ENCODE data around the gene GRIK5.
A peak's percentile ranks its signal among the peaks of the same experiment; 100 is the strongest.

GRIK5 gene

GRCh38 chr19:42083537-42083936 is 13.5 kb upstream of the GRIK5 start:
- Histone ChIP-seq H3K4me3 (ENCODE audit: low read depth in 1 of 2, low read length in 2 of 2) (no peak overlapping the region), H3K36me3 (ENCODE audit: insufficient read depth, low read length) (peaks cover 24% of the 10 kb centered on the region), H3K9me3 (ENCODE audit: low read length) (no peaks in the 10 kb centered on the region), H3K9ac (ENCODE audit: low read length) (no peak overlapping the region), H3K27me3 (ENCODE audit: control insufficient read depth in 1 of 2, insufficient read depth in 2 of 2, low read length in 2 of 2) (no peaks in the 10 kb centered on the region), H3K4me1 (ENCODE audit: insufficient read depth, low read length) (peaks cover 6% of the 10 kb centered on the region), H3K27ac (ENCODE audit: low read depth, low read length) (no peak overlapping the region)

DNA sequence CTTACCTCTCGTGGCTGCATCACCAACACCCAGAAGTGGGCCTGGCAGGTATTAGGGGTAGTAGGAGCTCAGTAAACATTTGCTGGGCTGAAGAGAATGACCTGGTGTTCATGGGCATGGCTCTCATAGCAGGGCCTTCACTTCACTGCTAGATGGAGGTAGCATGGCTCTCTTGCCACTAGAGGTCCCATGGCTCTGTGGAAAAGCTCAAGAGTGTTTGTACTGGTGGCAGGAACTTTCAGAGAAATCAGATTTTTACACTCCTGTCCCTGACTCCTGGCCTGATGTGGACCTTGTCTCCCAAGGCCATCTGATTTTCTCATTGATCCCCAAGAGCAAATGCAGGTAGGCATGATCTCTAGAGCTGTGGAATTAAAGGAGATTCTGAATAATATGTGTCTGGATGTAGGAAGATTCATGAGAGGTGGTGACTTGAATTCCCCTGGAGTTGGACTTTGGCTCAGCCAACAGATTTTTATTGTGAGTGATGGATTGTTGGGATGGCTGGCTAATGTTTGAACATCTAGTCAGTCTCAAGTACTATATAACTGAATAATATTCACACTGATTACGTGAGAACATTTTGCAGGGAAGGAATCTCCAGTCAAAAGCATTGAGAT is 11.7 kb upstream of the GRIK5 start:
- H3K27me3 ChIP-seq (ENCODE audit: control insufficient read depth in 1 of 2, insufficient read depth in 2 of 2, low read length in 2 of 2): no peaks in the 10 kb centered on the region
- H3K27ac ChIP-seq (ENCODE audit: low read depth, low read length): no peak overlapping the region
- H3K4me1 ChIP-seq (ENCODE audit: insufficient read depth, low read length): peaks cover 13% of the 10 kb centered on the region
- H3K4me3 ChIP-seq (ENCODE audit: low read depth in 1 of 2, low read length in 2 of 2): no peak overlapping the region
- H3K9me3 ChIP-seq (ENCODE audit: low read length): no peaks in the 10 kb centered on the region
- H3K9ac ChIP-seq (ENCODE audit: low read length): no peak overlapping the region
- H3K36me3 ChIP-seq (ENCODE audit: insufficient read depth, low read length): peaks cover 24% of the 10 kb centered on the region

GRCh38 chr19:42080764-42081375 is 10.9 kb upstream of the GRIK5 start:
- Histone ChIP-seq H3K36me3 (ENCODE audit: insufficient read depth, low read length) (peaks cover 24% of the 10 kb centered on the region), H3K27me3 (ENCODE audit: control insufficient read depth in 1 of 2, insufficient read depth in 2 of 2, low read length in 2 of 2) (no peaks in the 10 kb centered on the region), H3K4me3 (ENCODE audit: low read depth in 1 of 2, low read length in 2 of 2) (no peak overlapping the region), H3K9ac (ENCODE audit: low read length) (no peak overlapping the region), H3K9me3 (ENCODE audit: low read length) (no peaks in the 10 kb centered on the region), H3K4me1 (ENCODE audit: insufficient read depth, low read length) (peaks cover 15% of the 10 kb centered on the region), H3K27ac (ENCODE audit: low read depth, low read length) (no peak overlapping the region)

DNA sequence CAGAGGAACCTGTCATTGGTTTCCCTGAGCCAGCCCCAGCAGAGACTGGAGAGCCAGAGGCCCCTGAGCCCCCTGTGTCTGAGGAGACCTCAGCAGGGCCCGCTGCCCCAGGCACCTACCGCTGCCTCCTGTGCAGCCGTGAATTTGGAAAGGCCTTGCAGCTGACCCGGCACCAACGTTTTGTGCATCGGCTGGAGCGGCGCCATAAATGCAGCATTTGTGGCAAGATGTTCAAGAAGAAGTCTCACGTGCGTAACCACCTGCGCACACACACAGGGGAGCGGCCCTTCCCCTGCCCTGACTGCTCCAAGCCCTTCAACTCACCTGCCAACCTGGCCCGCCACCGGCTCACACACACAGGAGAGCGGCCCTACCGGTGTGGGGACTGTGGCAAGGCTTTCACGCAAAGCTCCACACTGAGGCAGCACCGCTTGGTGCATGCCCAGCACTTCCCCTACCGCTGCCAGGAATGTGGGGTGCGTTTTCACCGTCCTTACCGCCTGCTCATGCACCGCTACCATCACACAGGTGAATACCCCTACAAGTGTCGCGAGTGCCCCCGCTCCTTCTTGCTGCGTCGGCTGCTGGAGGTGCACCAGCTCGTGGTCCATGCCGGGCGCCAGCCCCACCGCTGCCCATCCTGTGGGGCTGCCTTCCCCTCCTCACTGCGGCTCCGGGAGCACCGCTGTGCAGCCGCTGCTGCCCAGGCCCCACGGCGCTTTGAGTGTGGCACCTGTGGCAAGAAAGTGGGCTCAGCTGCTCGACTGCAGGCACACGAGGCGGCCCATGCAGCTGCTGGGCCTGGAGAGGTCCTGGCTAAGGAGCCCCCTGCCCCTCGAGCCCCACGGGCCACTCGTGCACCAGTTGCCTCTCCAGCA is 10.1 kb upstream of the GRIK5 start:
- Histone ChIP-seq H3K4me3 (ENCODE audit: low read depth in 1 of 2, low read length in 2 of 2) (no peak overlapping the region), H3K4me1 (ENCODE audit: insufficient read depth, low read length) (peaks cover 15% of the 10 kb centered on the region), H3K9ac (ENCODE audit: low read length) (no peak overlapping the region), H3K36me3 (ENCODE audit: insufficient read depth, low read length) (peaks cover 24% of the 10 kb centered on the region), H3K27me3 (ENCODE audit: control insufficient read depth in 1 of 2, insufficient read depth in 2 of 2, low read length in 2 of 2) (no peaks in the 10 kb centered on the region), H3K9me3 (ENCODE audit: low read length) (no peaks in the 10 kb centered on the region), H3K27ac (ENCODE audit: low read depth, low read length) (no peak overlapping the region)

- Histone ChIP-seq H3K27ac (ENCODE audit: low read depth, low read length) (no peak overlapping the region), H3K36me3 (ENCODE audit: insufficient read depth, low read length) (peaks cover 24% of the 10 kb centered on the region), H3K9me3 (ENCODE audit: low read length) (no peaks in the 10 kb centered on the region)
These were observed 9.3 kb upstream of the GRIK5 start for GRCh38 chr19:42079276-42079669.

GRCh38 chr19:42078538-42079275 is 8.7 kb upstream of the GRIK5 start:
- Histone ChIP-seq H3K36me3 (ENCODE audit: insufficient read depth, low read length) (peaks cover 20% of the 10 kb centered on the region), H3K9me3 (ENCODE audit: low read length) (no peaks in the 10 kb centered on the region), H3K4me1 (ENCODE audit: insufficient read depth, low read length) (peaks cover 15% of the 10 kb centered on the region), H3K27me3 (ENCODE audit: control insufficient read depth in 1 of 2, insufficient read depth in 2 of 2, low read length in 2 of 2) (no peaks in the 10 kb centered on the region), H3K9ac (ENCODE audit: low read length) (no peak overlapping the region), H3K27ac (ENCODE audit: low read depth, low read length) (no peak overlapping the region), H3K4me3 (ENCODE audit: low read depth in 1 of 2, low read length in 2 of 2) (no peak overlapping the region)

More at GRCh38 chr19:42079276-42079669, 9.3 kb upstream of the GRIK5 start:
- Histone ChIP-seq H3K27me3 (ENCODE audit: control insufficient read depth in 1 of 2, insufficient read depth in 2 of 2, low read length in 2 of 2) (no peaks in the 10 kb centered on the region), H3K4me3 (ENCODE audit: low read depth in 1 of 2, low read length in 2 of 2) (no peak overlapping the region), H3K9ac (ENCODE audit: low read length) (no peak overlapping the region), H3K4me1 (ENCODE audit: insufficient read depth, low read length) (peaks cover 15% of the 10 kb centered on the region)

DNA sequence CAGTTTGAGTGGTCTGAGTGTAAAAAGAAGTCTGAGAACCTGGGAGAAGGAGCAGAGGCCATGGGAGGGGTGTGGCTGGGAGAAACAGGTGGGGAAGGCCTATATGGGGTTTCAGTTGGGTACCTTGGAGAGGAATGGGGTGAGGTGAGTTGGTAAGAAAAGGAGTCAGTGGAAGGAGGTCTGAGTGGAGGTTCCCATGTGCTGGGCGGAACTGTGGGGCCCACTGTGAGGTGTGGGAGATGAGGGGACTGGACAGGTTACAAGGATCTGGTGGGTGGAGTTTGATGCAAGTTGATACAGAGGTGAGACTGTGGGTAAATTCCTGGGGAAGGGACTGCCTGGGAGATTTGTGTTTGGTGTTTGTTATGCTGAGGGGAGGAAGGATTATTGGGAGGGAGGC is 8.1 kb upstream of the GRIK5 start:
- Histone ChIP-seq H3K27ac (ENCODE audit: low read depth, low read length) (no peak overlapping the region), H3K4me1 (ENCODE audit: insufficient read depth, low read length) (peaks cover 15% of the 10 kb centered on the region), H3K9me3 (ENCODE audit: low read length) (no peaks in the 10 kb centered on the region), H3K9ac (ENCODE audit: low read length) (no peak overlapping the region), H3K36me3 (ENCODE audit: insufficient read depth, low read length) (peaks cover 16% of the 10 kb centered on the region), H3K4me3 (ENCODE audit: low read depth in 1 of 2, low read length in 2 of 2) (no peak overlapping the region), H3K27me3 (ENCODE audit: control insufficient read depth in 1 of 2, insufficient read depth in 2 of 2, low read length in 2 of 2) (no peaks in the 10 kb centered on the region)

- H3K36me3 ChIP-seq (ENCODE audit: insufficient read depth, low read length): peaks cover 8% of the 10 kb centered on the region
- H3K27me3 ChIP-seq (ENCODE audit: control insufficient read depth in 1 of 2, insufficient read depth in 2 of 2, low read length in 2 of 2): no peaks in the 10 kb centered on the region
- H3K9me3 ChIP-seq (ENCODE audit: low read length): no peaks in the 10 kb centered on the region
- H3K4me1 ChIP-seq (ENCODE audit: insufficient read depth, low read length): peaks cover 15% of the 10 kb centered on the region
- peak overlapping the region; percentile 98 for H3K27ac ChIP-seq (ENCODE audit: low read depth, low read length)
- H3K4me3 ChIP-seq (ENCODE audit: low read depth in 1 of 2, low read length in 2 of 2): peak overlapping the region; percentile 82 to 88
- peak overlapping the region; percentile 90 for H3K9ac ChIP-seq (ENCODE audit: low read length)
These were observed 6.5 kb upstream of the GRIK5 start for GRCh38 chr19:42076380-42076944.

- peaks cover 17% of the 10 kb centered on the region for H3K4me1 ChIP-seq (ENCODE audit: insufficient read depth, low read length)
- H3K4me3 ChIP-seq (ENCODE audit: low read depth in 1 of 2, low read length in 2 of 2): peak within 1 kb of the TSS; percentile 82 to 88
- peaks cover 2% of the 10 kb centered on the region for H3K36me3 ChIP-seq (ENCODE audit: insufficient read depth, low read length)
- no peaks in the 10 kb centered on the region for H3K27me3 ChIP-seq (ENCODE audit: control insufficient read depth in 1 of 2, insufficient read depth in 2 of 2, low read length in 2 of 2)
- peak within 1 kb of the TSS; percentile 98 for H3K27ac ChIP-seq (ENCODE audit: low read depth, low read length)
- peak within 1 kb of the TSS; percentile 95 for H3K9ac ChIP-seq (ENCODE audit: low read length)
- H3K9me3 ChIP-seq (ENCODE audit: low read length): no peaks in the 10 kb centered on the region
These were observed 5.8 kb upstream of the GRIK5 start, which contains the start of gene ZNF574 for GRCh38 chr19:42075616-42076379. Gene ZNF574, plus strand, starts transcription at chr19:42076166. Its CDS starts 2,441 bp downstream, at chr19:42078607.

DNA sequence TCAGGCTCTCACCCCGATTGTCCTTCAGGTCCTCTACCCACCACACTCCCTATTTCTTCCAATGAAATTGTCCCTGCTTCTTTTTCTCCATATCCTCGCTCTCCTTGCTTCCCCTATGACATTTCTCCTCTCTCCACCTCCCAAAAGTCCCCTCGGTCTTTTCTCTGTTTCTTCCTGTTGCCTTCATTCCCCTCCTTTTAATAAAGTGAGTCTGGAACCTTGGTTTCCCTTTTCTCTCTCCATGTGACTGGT is 5.3 kb upstream of the GRIK5 start:
- Histone ChIP-seq H3K4me1 (ENCODE audit: insufficient read depth, low read length) (peaks cover 22% of the 10 kb centered on the region), H3K27me3 (ENCODE audit: control insufficient read depth in 1 of 2, insufficient read depth in 2 of 2, low read length in 2 of 2) (no peaks in the 10 kb centered on the region), H3K9me3 (ENCODE audit: low read length) (no peaks in the 10 kb centered on the region), H3K4me3 (ENCODE audit: low read depth in 1 of 2, low read length in 2 of 2) (peak overlapping the region; percentile 72 to 75), H3K9ac (ENCODE audit: low read length) (peak overlapping the region; percentile 95), H3K36me3 (ENCODE audit: insufficient read depth, low read length) (no peaks in the 10 kb centered on the region), H3K27ac (ENCODE audit: low read depth, low read length) (peak overlapping the region; percentile 98)
